NCI-H82 treated with DMSO at 0.1 percent for 48 hours (cell line): ENCODE data around the gene LAG3.

Experiments
- DNase-seq: peaks from one replicate; lab custom pipeline; 2025; ENCODE audit not compliant: unreplicated experiment; lab: John Stamatoyannopoulos, UW

LAG3 gene

GRCh38 chr12:6771091-6771495, 1.2 kb upstream of the LAG3 start:
- no peak for DNase-seq

- DNase-seq = no peak
Measured at GRCh38 chr12:6771509-6772330, 600 bp upstream of the LAG3 start.

GRCh38 chr12:6772726-6773589, 638 bp downstream of the LAG3 start:
- no peak for DNase-seq

- no peak for DNase-seq
Measured at GRCh38 chr12:6773590-6774351, 1.5 kb downstream of the LAG3 start.

- no peak for DNase-seq
Measured at GRCh38 chr12:6774499-6775062, 2.3 kb downstream of the LAG3 start.

- no peak for DNase-seq
Measured at GRCh38 chr12:6775185-6776174, 3.2 kb downstream of the LAG3 start.

- no peak for DNase-seq
Measured at GRCh38 chr12:6777386-6777785, 5.1 kb downstream of the LAG3 start.

GRCh38 chr12:6778217-6778573, 5.9 kb downstream of the LAG3 start:
- DNase-seq = peak; percentile 35

- DNase-seq = peak; percentile 92
Measured at GRCh38 chr12:6778574-6779550, 6.5 kb downstream of the LAG3 start.

- DNase-seq = no peak
Measured at GRCh38 chr12:6779708-6780432, 7.5 kb downstream of the LAG3 start.

- no peak for DNase-seq
Measured at GRCh38 chr12:6780573-6780972, 8.3 kb downstream of the LAG3 start.

GRCh38 chr12:6782119-6782518, 9.8 kb downstream of the LAG3 start:
- DNase-seq = no peak

GRCh38 chr12:6782850-6783566, 10.7 kb downstream of the LAG3 start:
- no peak for DNase-seq

- no peak for DNase-seq
Measured at GRCh38 chr12:6783828-6784227, 11.5 kb downstream of the LAG3 start.

- DNase-seq = no peak
Measured at GRCh38 chr12:6784296-6784695, 12.0 kb downstream of the LAG3 start.

- DNase-seq = no peak
Measured at GRCh38 chr12:6784761-6785160, 12.4 kb downstream of the LAG3 start.

GRCh38 chr12:6786416-6787094, 14.2 kb downstream of the LAG3 start:
- no peak for DNase-seq
